GM21367 (cell line): ENCODE data around the gene SLC23A3.

Experiments used
- ATAC-seq: cut with Tn5 transposase; IDR thresholded peaks from one replicate; pipeline ENCODE4 v1.9.1; 2021; ENCODE audit not compliant: unreplicated experiment

The SLC23A3 gene

DNA sequence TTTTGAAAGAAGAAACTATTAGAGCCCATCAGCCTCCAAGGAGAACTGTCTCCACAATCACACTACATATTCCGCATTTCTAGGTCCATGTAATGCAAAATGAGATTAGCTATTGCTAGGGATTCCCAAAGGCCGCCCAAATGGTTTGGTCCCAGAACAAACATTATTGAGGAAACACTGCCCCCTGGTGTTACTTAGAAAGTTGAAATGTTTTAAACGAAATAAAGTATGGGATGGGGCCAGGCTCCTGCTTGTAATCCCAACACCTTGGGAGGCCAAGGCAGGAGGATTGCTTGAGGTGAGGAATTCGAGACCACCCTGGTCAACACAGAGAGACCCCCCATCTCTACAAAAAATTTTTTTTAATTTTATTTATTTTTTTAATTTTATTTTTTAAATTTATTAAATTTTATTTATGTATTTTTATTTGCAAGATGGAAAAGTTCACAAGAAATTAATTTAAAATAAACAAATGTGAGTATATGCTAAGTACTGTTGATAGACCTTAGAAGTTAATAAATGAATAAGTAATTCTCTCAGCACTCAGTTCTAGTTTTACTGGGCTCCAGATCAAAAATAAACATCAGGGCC, 14.7 kb downstream of the SLC23A3 start:
- ATAC-seq = no peak

DNA sequence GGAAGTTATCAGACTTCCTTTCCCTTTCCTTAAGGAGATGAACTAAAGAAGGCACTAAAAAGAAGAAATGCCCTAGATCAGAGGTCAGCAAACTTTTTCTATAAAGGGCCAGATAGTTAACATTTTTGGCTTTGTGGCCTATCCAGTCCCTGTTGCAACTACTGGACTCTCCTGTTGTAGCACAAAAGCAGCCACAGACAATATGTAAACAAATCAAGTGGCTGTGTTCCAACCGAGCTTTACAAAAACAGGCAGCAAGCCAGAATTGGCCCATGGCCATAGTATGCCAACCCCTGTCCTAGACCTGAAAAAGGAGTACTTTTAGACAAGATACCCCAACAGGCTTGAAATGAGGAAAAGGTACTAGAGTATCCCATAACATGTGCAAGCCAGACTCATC, 20.2 kb downstream of the SLC23A3 start:
- no peak for ATAC-seq

DNA sequence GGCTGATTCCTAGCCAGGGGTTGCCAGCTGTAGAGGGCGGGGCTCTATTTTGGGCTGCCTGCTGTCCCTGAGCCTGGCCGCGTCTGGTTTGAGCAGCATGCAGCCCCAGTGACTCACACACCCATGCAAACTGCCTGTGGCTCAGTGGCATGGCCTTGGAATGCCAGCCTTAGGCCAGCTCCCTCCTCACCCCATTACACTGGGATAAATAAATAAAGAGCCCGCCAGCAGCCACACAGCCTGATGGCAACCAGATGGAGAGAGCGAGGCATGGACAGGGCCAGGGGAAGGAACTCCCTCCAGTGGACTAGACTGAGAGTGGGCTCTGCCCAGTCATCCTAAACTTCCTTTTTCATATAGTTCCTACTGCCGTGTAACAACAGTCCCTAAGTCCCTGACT, 27.5 kb downstream of the SLC23A3 start:
- ATAC-seq = no peak

DNA sequence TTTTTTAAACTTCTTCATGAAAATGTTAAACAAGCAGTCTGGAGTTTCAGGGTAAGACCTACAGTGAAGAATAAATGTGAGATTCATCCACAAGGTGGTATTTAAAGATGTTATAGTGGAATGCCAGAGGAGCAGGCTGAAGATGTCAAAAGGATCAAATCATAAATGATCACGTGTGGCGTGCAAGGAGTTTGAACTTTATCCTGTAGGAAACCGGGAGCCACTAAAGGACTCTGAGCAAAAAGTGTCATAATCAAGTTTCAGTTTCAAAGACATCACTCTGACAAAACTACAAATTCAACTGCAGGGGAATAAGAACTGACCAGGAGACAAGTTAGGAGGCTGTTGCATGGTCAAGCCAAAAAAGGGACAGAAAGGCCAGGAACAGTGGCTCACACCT, 29.1 kb downstream of the SLC23A3 start:
- ATAC-seq = no peak

DNA sequence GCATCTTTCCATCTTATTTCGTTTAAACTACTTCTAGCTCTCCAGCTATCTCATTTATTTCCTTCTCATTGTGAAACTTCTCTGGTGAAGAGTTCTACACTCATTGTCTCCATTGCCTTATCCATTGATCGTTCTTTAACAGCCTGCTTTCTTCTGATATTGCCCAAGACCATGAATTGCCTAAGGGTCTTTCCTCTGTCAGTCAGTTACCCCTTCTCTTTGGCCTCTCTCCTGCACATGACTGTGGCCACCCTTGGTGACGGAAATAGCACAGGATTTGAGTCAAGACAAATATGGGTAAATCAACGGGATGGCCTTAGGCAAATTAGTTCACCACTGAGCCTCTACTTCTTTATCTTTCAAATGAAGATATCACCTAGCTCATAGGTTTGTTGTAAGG, 35.9 kb downstream of the SLC23A3 start:
- ATAC-seq = no peak

DNA sequence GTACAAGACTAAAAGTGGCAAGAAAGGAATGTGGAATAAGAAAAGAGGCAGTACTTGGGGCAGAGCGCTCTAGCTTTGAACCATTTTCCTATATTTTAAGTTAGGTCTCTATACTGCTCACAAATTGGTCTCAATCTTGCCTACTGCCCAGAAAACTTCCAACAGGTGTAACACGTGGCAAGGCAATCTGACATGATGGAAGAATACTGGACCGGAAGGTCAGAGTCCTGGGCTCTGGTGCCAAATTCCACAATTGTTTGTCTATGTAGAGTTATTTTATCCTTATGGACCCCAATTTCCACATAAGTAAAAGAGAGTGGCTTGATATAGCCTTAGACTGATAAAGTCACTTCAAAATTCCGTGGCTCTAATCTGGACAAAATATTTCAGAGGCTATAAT, 38.1 kb downstream of the SLC23A3 start:
- no peak for ATAC-seq

DNA sequence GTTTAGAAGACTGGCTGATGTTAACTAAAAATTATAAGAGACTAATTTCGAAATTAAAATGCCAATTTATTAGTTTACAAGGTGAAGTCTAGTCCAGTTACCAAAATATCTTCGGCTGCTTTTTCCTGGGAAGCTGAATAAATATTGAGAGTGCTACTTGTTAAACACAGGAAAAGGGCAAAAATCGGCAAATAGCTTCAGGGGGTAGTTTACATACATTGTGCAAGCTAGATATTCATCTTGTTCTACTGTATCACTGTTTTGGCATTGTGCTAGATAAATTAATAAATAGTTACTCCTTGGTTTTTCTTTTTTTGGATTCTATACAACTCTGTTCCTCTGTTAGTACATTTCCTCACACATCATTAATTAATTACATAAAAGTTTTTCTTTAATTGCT, 38.5 kb downstream of the SLC23A3 start:
- ATAC-seq = no peak

DNA sequence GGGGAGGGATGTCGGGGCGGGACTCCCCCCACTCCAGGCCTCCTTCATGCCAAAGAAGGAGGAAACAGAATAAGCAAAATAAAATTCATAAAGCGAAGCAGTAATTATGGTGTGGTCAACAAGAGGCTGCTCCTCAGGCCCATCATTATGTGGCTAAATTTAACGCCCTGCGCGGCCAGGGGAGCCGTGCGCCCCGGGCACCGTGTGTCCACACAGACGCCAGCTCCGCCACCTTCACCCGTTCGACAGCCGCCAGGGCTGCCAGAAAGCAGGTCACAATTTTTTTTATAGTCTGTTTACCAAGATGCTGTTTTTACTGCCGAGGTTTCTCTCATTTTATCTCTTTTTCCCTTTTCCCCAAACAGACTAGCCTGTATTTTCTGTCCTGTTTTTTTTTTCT, 40.2 kb downstream of the SLC23A3 start:
- no peak for ATAC-seq

DNA sequence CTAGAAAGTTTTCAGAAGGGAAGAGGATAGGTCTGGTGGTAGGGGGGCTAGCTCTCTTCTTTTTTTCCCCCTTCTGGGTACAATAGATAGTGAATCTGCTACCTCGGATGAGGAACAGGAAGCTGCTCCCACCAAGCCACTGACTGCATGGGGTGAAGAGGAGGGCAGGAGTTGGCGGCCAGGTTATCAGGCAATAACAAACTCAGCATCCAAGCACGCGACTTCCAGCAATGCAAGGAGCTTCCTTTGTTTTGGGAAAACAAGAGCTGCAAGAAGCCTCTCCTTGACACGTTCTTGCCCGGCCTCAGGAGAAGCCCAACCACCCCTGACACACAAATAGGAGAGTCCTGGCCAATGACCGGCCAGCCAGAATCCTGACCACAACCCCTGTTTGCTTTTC, 41.4 kb downstream of the SLC23A3 start:
- ATAC-seq = no peak

DNA sequence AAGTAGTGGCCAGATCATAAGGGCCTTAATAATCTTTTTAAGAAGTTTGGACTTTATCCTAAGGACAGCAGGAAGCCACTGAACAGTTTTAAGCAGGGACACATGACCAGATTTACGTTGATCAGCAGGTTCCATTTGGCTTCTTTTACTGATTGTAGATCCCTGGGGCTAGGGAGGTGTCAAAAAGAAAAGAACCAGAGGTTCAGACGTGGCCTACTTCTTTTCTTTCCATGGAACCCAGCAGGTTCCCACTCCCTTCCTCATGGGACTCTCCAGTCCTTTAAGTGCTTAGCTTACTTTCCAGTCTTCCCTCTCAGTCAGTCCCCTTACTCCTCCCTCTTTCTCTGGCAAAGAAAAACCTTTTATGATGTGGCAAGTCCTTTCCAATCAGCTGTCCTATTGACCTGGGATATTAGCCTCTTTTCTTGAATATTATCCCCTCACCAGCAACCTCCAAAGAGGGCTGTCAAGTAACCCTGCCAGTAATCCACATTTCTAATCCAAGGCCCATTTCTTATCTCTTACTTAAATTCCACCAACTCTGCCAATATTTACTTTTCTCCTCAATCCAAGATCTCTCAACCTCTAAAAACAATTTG, 42.7 kb downstream of the SLC23A3 start:
- ATAC-seq = no peak

DNA sequence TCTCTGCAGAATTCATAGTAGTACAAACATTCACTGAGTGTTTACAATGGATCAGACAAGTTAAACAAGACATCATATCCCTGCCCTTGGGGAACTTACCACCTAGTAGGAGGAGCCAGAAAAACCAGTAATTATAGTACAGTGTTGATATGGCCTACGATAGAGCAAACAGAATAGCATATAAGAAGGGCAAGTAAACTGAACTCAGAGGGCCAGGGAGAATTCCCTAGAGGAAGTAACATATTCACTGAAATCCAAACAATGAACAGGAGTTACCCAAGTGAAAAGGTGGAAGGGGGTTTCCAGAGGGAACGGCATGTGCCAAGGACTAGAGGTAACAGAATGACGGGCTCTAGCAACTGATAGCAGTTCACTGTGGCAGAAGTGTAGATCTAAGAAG, 43.3 kb downstream of the SLC23A3 start:
- no peak for ATAC-seq

DNA sequence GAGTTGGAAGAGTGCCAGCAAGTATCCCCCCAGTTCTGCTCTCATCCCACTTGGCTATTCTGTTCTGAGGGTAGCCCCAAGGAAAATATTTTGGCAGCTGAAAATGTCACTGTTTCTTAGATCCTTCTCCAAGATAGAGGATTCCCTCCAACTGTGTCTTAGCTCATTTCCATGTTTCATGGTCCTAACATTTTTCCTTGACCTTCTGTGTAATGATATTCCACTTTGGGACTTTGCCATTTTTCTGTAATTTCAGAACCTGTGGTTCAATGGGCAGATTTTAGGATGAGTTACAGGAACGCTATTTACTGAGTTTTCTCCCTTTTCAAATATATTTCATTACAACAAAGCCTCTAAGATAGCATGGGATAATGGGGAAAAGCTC, 44.0 kb downstream of the SLC23A3 start:
- no peak for ATAC-seq

DNA sequence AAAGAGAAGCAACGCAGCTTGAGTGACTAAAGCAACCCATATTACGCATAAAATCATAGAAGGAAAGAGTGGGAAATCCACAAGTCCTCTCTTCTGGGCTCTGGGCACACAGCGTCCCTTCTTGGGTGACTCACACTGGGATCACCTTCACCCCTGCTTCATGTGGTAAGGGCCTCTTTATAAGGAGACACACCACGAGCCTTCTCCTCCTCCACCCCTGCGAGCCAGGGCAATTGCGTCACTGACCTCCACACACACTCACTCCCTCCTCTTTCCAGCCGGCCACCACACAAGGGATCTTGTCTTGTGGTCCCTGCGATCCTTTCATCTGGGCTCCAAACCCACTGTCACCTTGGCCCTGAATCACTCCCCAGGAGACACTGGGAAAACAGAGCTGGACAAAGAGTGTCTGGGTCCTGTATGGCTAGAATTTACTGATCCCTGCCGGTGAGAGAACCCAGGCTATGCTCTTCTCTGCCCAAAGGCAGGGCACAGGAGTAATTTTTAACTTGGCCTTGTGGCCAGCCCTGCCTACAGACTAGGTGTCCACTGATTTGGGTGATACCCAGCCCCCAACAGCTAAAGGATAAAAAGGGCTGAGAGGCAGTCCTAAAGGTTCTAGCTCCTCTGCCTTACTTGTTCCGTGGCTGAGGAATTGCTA, 44.5 kb downstream of the SLC23A3 start:
- no peak for ATAC-seq

DNA sequence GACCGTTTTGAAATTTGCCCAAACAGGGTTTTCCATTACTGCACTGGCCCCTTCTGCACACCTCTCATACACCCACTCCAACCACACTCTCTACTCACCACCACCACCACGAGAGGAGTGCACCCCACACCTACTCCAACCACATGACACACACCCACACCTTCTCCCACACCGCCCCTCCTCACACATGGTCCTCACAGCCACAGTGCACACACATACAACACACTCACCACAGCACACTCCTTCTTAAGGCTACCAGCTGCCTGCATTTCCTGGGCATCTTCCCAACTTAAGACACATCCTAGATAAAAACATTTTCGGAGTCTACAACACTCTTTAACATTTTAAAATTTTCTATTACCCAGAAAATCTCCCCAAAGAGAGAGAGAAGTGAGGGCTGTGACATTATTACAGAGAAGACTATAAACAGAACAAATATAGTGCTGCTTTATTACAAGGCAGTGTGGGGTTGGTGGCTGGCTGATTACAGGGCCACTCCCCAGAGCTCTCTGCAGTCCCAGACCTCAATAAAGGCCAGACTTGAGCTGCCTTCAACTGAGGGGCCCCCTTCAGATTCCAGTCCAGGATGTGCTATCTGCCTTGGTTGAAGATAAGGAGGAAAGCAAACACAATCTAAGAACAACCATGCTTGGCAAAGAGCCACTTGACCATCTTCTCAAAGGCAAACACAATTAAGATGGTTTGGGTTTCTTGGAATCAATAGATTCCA, 45.3 kb downstream of the SLC23A3 start:
- no peak for ATAC-seq

DNA sequence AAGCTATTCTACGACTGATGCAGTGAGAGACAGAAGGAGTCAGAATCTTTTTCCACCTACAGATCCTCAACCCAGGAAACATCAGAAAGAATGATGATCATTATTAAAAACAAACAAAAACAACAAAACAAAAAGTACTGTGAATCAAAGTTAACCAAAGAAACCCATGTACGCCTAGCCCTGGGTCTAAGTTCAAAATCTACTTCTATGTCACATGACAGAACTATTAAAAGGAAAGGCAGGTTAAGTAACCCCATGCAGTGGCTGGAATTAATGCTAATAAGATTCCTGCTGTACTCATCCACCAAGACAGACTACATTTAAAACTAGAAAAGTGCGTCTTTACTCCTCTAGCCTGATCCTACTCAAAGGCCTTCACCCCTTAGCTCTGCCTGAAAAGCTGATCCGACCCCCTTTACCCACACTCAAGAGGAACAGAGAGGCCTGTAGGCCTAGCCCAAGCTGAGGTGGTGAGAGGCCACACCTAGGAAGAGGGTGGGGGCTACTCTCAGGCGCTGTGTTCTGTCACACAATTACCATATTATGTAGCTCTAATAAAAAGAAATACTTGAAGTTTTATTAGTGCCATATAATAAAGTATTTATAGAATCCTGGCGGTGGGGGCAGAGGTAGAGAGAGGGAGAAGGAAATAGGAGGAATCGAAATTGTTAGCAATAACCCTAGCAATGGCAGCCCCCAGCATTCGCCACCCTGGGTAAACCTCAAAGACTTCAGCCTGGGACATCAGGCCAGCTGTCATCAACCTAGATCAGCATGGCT, 46.3 kb downstream of the SLC23A3 start:
- no peak for ATAC-seq

DNA sequence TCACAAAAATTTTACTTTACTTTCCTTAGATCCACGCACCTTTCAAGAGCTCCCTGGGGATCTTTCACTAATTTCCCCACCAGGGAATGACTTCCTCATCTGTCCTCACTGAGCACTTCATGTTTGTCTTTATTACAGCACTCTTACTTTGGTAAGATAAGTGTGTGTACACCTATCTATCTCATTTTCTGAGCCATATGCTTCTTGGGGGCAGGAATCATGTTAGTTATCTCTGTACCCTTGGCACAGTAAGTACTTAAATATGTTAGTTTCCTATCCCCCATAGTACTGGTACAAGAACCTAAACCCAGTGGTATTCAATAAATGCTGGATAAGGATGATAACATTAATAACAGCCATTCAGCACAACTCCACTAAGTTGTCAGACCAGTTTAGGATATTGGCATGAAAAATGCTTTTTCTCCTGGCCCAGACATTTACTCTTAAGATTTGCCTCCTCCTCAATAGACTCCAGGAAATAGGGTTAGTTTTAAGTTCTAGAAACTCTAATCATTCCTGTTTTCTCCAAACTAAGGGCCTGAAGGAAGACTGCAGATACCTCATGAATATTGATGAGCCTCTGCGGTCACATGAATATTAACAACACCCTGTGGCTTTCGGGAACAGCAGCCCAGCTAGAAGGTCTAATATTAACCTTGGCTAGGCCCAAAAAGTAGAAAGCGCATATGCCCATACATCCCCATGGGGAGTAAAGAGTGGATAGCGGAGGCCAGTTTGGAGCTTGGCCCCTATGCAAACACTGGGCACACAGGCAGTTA, 47.4 kb downstream of the SLC23A3 start:
- ATAC-seq = no peak

DNA sequence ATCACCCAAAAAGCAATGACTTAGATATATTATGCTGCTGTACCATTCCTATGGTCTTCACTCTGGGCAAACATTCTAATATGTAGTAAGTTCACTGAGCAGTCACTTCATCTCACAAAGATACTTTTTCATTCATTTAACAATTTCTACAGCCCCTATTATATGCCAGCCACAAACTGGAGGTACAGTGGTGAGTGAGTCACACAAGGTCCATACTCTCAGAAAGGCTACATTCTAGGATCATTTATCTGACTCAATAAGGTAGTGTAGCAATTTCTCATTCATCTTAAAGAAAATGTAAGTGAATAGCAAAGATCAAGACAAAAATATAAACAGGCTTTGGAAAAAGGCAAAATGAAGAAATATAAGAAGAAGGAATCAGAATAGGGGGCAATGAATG, 49.7 kb downstream of the SLC23A3 start:
- ATAC-seq = no peak

DNA sequence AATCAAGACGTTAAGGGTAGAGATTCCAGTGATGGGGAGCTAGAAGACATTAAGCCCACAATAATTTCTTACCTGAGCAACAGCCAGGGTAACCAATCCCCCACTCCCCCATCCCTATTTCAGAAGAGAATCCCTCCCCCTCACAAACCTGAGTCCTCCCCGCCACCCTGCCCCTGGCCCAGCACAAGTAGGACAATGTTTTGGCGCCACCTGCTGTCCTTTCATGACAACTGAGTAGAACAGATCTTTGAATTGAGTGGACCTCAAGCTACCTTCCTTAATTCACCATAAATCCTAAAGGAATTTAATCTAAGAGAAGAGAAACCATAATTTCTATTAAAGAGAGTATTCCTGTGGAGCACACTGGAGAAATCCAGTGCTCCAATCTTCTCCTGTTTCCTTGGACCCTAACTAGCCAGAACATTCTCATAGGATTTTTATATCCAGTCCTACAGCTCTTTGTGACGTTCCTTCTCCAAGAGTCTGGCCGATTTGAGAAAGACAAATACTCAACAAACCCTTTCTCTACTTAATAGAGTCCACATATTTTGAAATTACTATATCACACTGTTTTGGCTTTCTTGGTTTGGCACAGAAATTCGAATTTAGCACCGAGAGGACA, 50.3 kb downstream of the SLC23A3 start:
- ATAC-seq = no peak

DNA sequence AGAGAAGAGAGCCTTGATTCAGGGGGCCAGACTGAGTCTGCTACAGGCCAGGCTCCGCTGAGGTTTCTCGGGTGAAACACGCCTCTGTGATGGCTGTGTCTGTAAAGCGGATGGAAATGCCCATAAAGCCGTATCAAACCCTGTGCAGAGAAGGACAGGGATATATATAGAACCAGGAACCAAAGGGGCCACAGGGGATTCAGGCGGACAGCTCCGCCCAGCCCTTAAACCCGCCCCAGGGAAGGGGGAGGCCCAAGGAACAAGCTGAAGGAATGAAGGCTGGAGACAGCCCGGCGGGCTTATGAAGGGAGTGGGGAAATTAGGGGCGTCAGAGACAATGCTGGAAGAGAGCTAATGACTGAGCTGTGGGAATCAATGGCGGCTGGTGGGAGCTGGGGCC, 51.3 kb downstream of the SLC23A3 start:
- no peak for ATAC-seq
